IMR-90 (cell line): ENCODE results near the gene LDB2.

Experiments
- BHLHE40 ChIP-seq: fragments of 150-350 bp; IDR thresholded peaks from 2 replicates; pipeline ENCODE4 v1.6.1; 2016; ENCODE audit warnings: mild to moderate bottlenecking, low read depth, low read length
- CEBPB ChIP-seq: IDR thresholded peaks from 2 replicates; pipeline ENCODE4 v1.6.1; 2012; ENCODE audit warnings: low read depth, low read length, improper control_type of control experiment
- CHD1 ChIP-seq: IDR thresholded peaks from 2 replicates; pipeline ENCODE4 v1.6.1; 2012; ENCODE audit warnings: low read depth, low read length, improper control_type of control experiment
- FOS ChIP-seq: fragments of 150-350 bp; IDR thresholded peaks from 2 replicates; pipeline ENCODE4 v1.6.1; 2016; ENCODE audit warnings: low read depth, low read length
- MAFK ChIP-seq: IDR thresholded peaks from 2 replicates; pipeline ENCODE4 v1.6.1; 2012; ENCODE audit warnings: low read depth, low read length, improper control_type of control experiment
- MXI1 ChIP-seq: IDR thresholded peaks from 2 replicates; pipeline ENCODE4 v1.6.1; 2012; ENCODE audit warnings: low read depth, mild to moderate bottlenecking, low read length, moderate library complexity, borderline replicate concordance
- POLR2A ChIP-seq: IDR thresholded peaks from 2 replicates; pipeline ENCODE4 v1.6.1; 2012; ENCODE audit warnings: mild to moderate bottlenecking, low read depth, low read length
- RAD21 ChIP-seq: IDR thresholded peaks from 2 replicates; pipeline ENCODE4 v1.6.1; 2012; ENCODE audit warnings: low read length, improper control_type of control experiment
- RCOR1 ChIP-seq: IDR thresholded peaks from 2 replicates; pipeline ENCODE4 v1.6.1; 2012; ENCODE audit warnings: mild to moderate bottlenecking, low read length, improper control_type of control experiment; ENCODE audit not compliant: insufficient replicate concordance
- RFX5 ChIP-seq: IDR thresholded peaks from 2 replicates; pipeline ENCODE4 v1.8.0; 2012; ENCODE audit warnings: low read depth, mild to moderate bottlenecking, low read length, moderate library complexity
- TF ChIP-seq, protein P1 (sequence below): conservative IDR thresholded peaks from 2 replicates; pipeline ENCODE4 v1.5.1; 2012; ENCODE audit warnings: mild to moderate bottlenecking, low read depth, low read length, improper control_type of control experiment
- TF ChIP-seq, protein P2 (sequence below): fragments of 150-350 bp; IDR thresholded peaks from 2 replicates; pipeline ENCODE4 v1.6.1; 2017; ENCODE audit warnings: mild to moderate bottlenecking, antibody characterized with exemption, low read length, low read depth
- TF ChIP-seq, protein P3 (sequence below): fragments of 150-350 bp; IDR thresholded peaks from 2 replicates; pipeline ENCODE4 v1.6.1; 2016; ENCODE audit warnings: low read depth, mild to moderate bottlenecking, low read length, moderate library complexity, borderline replicate concordance

DNA sequence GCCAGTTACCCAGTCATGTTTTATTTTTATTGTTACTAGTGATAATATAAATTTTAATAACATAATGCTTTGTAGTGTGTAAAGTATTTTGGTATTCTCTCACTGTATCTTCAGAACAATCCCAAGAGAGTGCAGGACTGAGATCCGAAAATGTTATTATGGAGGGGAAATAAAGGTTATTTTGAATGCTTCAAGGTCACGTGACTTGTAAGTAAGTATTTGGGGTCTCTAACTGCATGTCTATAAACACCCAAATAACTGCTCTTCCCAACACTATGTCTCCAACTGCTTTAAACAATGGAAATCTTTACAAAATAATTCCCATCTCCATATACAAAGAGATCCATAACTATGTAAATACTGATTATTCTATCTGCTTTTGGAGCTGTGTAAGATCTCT is 302.2 kb downstream of the LDB2 start:
- TF ChIP-seq, protein P1, sequence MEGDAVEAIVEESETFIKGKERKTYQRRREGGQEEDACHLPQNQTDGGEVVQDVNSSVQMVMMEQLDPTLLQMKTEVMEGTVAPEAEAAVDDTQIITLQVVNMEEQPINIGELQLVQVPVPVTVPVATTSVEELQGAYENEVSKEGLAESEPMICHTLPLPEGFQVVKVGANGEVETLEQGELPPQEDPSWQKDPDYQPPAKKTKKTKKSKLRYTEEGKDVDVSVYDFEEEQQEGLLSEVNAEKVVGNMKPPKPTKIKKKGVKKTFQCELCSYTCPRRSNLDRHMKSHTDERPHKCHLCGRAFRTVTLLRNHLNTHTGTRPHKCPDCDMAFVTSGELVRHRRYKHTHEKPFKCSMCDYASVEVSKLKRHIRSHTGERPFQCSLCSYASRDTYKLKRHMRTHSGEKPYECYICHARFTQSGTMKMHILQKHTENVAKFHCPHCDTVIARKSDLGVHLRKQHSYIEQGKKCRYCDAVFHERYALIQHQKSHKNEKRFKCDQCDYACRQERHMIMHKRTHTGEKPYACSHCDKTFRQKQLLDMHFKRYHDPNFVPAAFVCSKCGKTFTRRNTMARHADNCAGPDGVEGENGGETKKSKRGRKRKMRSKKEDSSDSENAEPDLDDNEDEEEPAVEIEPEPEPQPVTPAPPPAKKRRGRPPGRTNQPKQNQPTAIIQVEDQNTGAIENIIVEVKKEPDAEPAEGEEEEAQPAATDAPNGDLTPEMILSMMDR = no peak
- TF ChIP-seq POLR2A (no peak), BHLHE40 (no peak), CHD1 (no peak), FOS (no peak), MXI1 (no peak), CEBPB (no peak), RCOR1 (no peak), RAD21 (no peak), MAFK (no peak), RFX5 (no peak)
- TF ChIP-seq, protein P2, sequence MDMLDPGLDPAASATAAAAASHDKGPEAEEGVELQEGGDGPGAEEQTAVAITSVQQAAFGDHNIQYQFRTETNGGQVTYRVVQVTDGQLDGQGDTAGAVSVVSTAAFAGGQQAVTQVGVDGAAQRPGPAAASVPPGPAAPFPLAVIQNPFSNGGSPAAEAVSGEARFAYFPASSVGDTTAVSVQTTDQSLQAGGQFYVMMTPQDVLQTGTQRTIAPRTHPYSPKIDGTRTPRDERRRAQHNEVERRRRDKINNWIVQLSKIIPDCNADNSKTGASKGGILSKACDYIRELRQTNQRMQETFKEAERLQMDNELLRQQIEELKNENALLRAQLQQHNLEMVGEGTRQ = no peak
- TF ChIP-seq, protein P3, sequence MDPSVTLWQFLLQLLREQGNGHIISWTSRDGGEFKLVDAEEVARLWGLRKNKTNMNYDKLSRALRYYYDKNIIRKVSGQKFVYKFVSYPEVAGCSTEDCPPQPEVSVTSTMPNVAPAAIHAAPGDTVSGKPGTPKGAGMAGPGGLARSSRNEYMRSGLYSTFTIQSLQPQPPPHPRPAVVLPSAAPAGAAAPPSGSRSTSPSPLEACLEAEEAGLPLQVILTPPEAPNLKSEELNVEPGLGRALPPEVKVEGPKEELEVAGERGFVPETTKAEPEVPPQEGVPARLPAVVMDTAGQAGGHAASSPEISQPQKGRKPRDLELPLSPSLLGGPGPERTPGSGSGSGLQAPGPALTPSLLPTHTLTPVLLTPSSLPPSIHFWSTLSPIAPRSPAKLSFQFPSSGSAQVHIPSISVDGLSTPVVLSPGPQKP = no peak
